HepG2 (cell line): ENCODE measurements around the gene KNL1. TPM values are rescaled to one million over a fixed set of nuclear protein-coding genes. Genes with fewer than 3 reads are reported as not detected.

Experiments
- CENPBD1 ChIP-seq: sonication (generic); formaldehyde crosslinking; IDR thresholded peaks from 2 replicates; pipeline ENCODE4 v1.8.0; 2022; ENCODE audit warnings: missing genetic modification reagents, low read depth, mild to moderate bottlenecking, borderline replicate concordance
- DBP ChIP-seq: sonication (generic); formaldehyde crosslinking; IDR thresholded peaks from 2 replicates; pipeline ENCODE4 v1.4.0; 2020; ENCODE audit warnings: missing genetic modification reagents; ENCODE audit errors: not compliant biosample characterization
- ELF4 ChIP-seq: sonication (generic); formaldehyde crosslinking; IDR thresholded peaks from 2 replicates; pipeline ENCODE4 v1.5.0; 2020; ENCODE audit warnings: missing genetic modification reagents, mild to moderate bottlenecking, moderate library complexity, borderline replicate concordance
- MAX ChIP-seq: IDR thresholded peaks from 2 replicates; pipeline ENCODE4 v1.6.1; 2012; ENCODE audit warnings: inconsistent platforms
- NFYB ChIP-seq: sonication (generic); formaldehyde crosslinking; IDR thresholded peaks from 2 replicates; pipeline ENCODE4 v1.4.0; 2020; ENCODE audit warnings: missing genetic modification reagents
- NONO ChIP-seq, 2 experiments: fragments of 450-650 bp in 1 of 2; sonication (generic) in 1 of 2; formaldehyde crosslinking in 1 of 2; IDR thresholded peaks in 1 of 2; conservative IDR thresholded peaks in 1 of 2; 2 replicates each; pipeline versions ENCODE4 v1.6.1 to v1.8.0; 2017 to 2022; ENCODE audit warnings: mild to moderate bottlenecking in 1 of 2, missing genetic modification reagents in 1 of 2, moderate library complexity in 1 of 2
- PAWR ChIP-seq: sonication (generic); formaldehyde crosslinking; IDR thresholded peaks from 2 replicates; pipeline ENCODE4 v1.4.0; 2020; ENCODE audit warnings: missing genetic modification reagents, mild to moderate bottlenecking, borderline replicate concordance
- PITX1 ChIP-seq: sonication (generic); formaldehyde crosslinking; IDR thresholded peaks from 2 replicates; pipeline ENCODE4 v1.5.1; 2020; ENCODE audit warnings: mild to moderate bottlenecking, missing genetic modification reagents
- RFX1 ChIP-seq: fragments of 450-650 bp; IDR thresholded peaks from 2 replicates; pipeline ENCODE4 v1.6.1; 2017
- SNAPC4 ChIP-seq: sonication (generic); formaldehyde crosslinking; IDR thresholded peaks from 2 replicates; pipeline ENCODE4 v1.4.0; 2020; ENCODE audit warnings: mild to moderate bottlenecking, missing genetic modification reagents
- STAT5B ChIP-seq: sonication (generic); formaldehyde crosslinking; IDR thresholded peaks from 2 replicates; pipeline ENCODE4 v1.4.0; 2020; ENCODE audit warnings: missing genetic modification reagents
- SUZ12 ChIP-seq: fragments of 150-350 bp; IDR thresholded peaks from 2 replicates; pipeline ENCODE4 v1.6.1; 2014; ENCODE audit warnings: low read depth, low read length
- TMF1 ChIP-seq: sonication (generic); formaldehyde crosslinking; IDR thresholded peaks from 2 replicates; pipeline ENCODE4 v1.8.1; 2022; ENCODE audit warnings: low read depth, missing genetic modification reagents
- YY1 ChIP-seq: IDR thresholded peaks from 2 replicates; pipeline ENCODE4 v1.6.1; 2011; ENCODE audit warnings: low read length, low read depth, moderate library complexity, mild to moderate bottlenecking; ENCODE audit not compliant: insufficient read depth, insufficient replicate concordance
- ZMYM4 ChIP-seq: sonication (generic); formaldehyde crosslinking; IDR thresholded peaks from 2 replicates; pipeline ENCODE4 v1.8.1; 2023; ENCODE audit warnings: mild to moderate bottlenecking, missing genetic modification reagents
- ZNF12 ChIP-seq: sonication (generic); formaldehyde crosslinking; IDR thresholded peaks from 2 replicates; pipeline ENCODE4 v1.5.0; 2020; ENCODE audit warnings: missing genetic modification reagents
- ZNF615 ChIP-seq: sonication (generic); formaldehyde crosslinking; IDR thresholded peaks from 2 replicates; pipeline ENCODE4 v1.5.0; 2020; ENCODE audit warnings: mild to moderate bottlenecking, missing genetic modification reagents, borderline replicate concordance
- ZNF790 ChIP-seq: sonication (generic); formaldehyde crosslinking; IDR thresholded peaks from 2 replicates; pipeline ENCODE4 v1.8.0; 2022; ENCODE audit warnings: missing genetic modification reagents, mild to moderate bottlenecking, borderline replicate concordance
- ZNF841 ChIP-seq: sonication (generic); formaldehyde crosslinking; IDR thresholded peaks from 2 replicates; pipeline ENCODE4 v1.8.1; 2023; ENCODE audit warnings: missing genetic modification reagents, borderline replicate concordance
- ZSCAN30 ChIP-seq: sonication (generic); formaldehyde crosslinking; IDR thresholded peaks from 2 replicates; pipeline ENCODE4 v1.5.0; 2020; ENCODE audit warnings: mild to moderate bottlenecking, missing genetic modification reagents
- ZUFSP ChIP-seq: sonication (generic); formaldehyde crosslinking; IDR thresholded peaks from 2 replicates; pipeline ENCODE4 v1.9.0; 2021; ENCODE audit warnings: missing genetic modification reagents, mild to moderate bottlenecking, borderline replicate concordance
- polyA plus RNA-seq, 8 experiments: library from polyadenylated mRNA; depleted of rRNA in 3 of 8; stranded (reverse) in 7 of 8; unstranded in 1 of 8; fragments of >200 nt; fragmentation: Illumina TruSeq in 4 of 8; extraction: Trizol in 4 of 8; gene quantifications; 2 replicates each; pipeline versions ENCODE4 v1.2.1 to v1.2.3, GENCODE V29; 2011 to 2016; ENCODE audit warnings: low read depth in 4 of 8, missing spikeins in 1 of 8, mixed read lengths in 1 of 8; ENCODE audit not compliant: insufficient read depth in 1 of 8
- total RNA-seq, 5 experiments: library from RNA; depleted of rRNA; stranded (reverse); fragments of >200 nt; fragmentation: Illumina TruSeq; extraction: Trizol; gene quantifications; 2 replicates each; pipeline ENCODE4 v1.2.3, GENCODE V29; 2016; ENCODE audit warnings: low read depth in 1 of 5

Gene KNL1
- total and polyA plus RNA-seq, 2 of the 13 experiments (the other 11 are each of a cell fraction or from before 2014, with no cell fraction given), result 8.0 to 21.4 TPM

GRCh38 chr15:40694688-40695468, 100.8 kb downstream of the KNL1 start, which contains the start of gene RAD51 (continued):
- TF ChIP-seq ZNF615 (CRISPR knock-in tag) (no peak; the same call in 1 of the 2 replicates), DBP (CRISPR knock-in tag) (no peak), SNAPC4 (CRISPR knock-in tag) (no peak), STAT5B (no peak), YY1 (no peak), RFX1 (no peak), ZUFSP (CRISPR knock-in tag) (no peak), PAWR (CRISPR knock-in tag) (no peak), ELF4 (peak; percentile 89), PITX1 (0 out of 2 replicates have a peak, but pooled peaks have one; percentile 43), MAX (peak; percentile 78), TMF1 (peak; percentile 63; the same call in 1 of the 2 replicates), CENPBD1 (CRISPR knock-in tag) (no peak), ZMYM4 (CRISPR knock-in tag) (peak; percentile 63), ZNF790 (CRISPR knock-in tag) (0 out of 2 replicates have a peak, but pooled peaks have one; percentile 13), SUZ12 (peak; percentile 63), ZNF12 (peak; percentile 24; the same call in 1 of the 2 replicates), NONO (IDR thresholded peaks at IDR 0.05) (no peak), NONO (CRISPR knock-in tag; conservative IDR thresholded peaks at IDR 0.05) (peak; percentile 57; the same call in 1 of the 2 replicates), ZSCAN30 (CRISPR knock-in tag) (peak; percentile 77; the same call in 1 of the 2 replicates), ZNF841 (CRISPR knock-in tag) (no peak), NFYB (peak; percentile 20; the same call in 1 of the 2 replicates)
